D721Med (cell line): ENCODE measurements around the gene LPAR2.
A peak's percentile ranks its signal among the peaks of the same experiment; 100 is the strongest.

Source experiments
- DNase-seq: peaks from one replicate; pipeline ENCODE4 v3.0.0; 2011; ENCODE audit warnings: low spot score; ENCODE audit not compliant: insufficient read length
- FAIRE-seq: peaks from 2 replicates; lab custom pipeline; 2011; peaks lifted over from hg19 to GRCh38; lab: Jason Lieb, UNC
- TF ChIP-seq, protein P1 (sequence below): IDR thresholded peaks from 2 replicates; pipeline ENCODE4 v1.5.1; 2012; ENCODE audit warnings: mild to moderate bottlenecking, control low read depth; ENCODE audit not compliant: insufficient read depth; ENCODE audit errors: missing control alignments

Gene LPAR2

GRCh38 chr19:19630426-19630825, 2.4 kb upstream of the LPAR2 start:
- no peak for DNase-seq
- TF ChIP-seq, protein P1, sequence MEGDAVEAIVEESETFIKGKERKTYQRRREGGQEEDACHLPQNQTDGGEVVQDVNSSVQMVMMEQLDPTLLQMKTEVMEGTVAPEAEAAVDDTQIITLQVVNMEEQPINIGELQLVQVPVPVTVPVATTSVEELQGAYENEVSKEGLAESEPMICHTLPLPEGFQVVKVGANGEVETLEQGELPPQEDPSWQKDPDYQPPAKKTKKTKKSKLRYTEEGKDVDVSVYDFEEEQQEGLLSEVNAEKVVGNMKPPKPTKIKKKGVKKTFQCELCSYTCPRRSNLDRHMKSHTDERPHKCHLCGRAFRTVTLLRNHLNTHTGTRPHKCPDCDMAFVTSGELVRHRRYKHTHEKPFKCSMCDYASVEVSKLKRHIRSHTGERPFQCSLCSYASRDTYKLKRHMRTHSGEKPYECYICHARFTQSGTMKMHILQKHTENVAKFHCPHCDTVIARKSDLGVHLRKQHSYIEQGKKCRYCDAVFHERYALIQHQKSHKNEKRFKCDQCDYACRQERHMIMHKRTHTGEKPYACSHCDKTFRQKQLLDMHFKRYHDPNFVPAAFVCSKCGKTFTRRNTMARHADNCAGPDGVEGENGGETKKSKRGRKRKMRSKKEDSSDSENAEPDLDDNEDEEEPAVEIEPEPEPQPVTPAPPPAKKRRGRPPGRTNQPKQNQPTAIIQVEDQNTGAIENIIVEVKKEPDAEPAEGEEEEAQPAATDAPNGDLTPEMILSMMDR: no peak
- FAIRE-seq: no peak

DNA sequence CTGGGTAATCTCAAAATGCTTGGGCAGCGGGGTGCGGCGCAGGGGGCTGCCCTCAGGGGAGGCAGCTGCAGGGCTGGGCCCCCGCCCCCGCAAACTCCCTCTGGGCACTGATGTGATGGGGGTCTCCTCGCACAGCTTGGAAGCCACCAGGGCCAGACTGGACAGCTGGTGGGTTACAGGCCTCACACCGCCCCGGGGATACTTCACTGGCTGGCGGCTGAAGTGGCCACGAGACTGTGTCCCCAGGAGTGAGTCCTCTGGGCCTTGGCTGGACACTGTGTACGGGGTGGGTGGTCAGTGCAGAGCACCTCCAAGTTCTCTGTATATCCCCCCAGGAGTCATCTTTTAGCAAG, 2.0 kb upstream of the LPAR2 start:
- no peak for FAIRE-seq
- TF ChIP-seq, protein P1: no peak

GRCh38 chr19:19628501-19629134, 598 bp upstream of the LPAR2 start:
- no peak for FAIRE-seq

More for the DNA sequence above, 2.0 kb upstream of the LPAR2 start:
- no peak for DNase-seq

DNA sequence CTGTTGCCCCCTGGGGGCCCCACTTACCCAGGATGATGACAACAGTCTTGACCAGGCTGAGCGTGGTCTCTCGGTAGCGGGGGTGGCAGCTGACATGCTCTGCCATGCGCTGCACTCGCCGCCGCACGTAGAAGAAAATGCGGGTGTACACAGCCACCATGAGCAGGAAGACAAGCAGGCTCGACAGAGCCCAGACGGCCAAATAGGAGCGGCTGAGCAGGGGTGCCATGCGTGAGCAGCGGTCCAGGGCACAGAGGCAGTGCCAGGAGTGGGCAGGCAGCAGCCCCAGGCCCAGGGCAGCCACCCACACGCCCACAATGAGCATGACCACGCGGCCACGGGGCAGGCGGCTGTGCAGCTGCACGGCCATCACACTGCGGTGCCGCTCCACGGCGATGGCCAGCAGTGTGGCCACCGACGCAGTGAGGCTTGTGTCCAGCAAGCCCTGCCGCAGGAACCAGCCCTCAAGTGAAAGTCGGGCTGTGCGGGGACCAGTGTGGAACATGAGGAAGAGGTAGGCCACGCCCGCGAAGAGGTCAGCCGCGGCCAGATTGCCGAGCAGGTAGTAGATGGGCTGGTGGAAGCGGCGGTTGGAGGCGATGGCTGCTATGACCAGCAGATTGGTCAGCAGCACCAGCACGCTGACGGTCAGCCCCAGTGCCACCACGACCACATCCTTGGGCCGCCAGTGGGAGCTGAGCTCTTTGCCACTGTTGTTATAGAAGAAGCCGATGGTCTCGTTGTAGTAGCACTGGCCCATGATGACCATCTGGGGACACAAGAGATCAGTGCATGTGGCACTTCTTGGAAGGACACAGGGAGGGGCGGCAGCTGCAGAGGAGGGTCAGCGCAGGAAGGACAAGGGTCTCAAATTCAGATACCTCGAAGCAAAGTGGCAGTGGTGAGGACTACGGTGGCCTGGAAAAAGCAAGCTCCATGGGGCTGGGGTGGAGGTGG, 1.2 kb downstream of the LPAR2 start:
- TF ChIP-seq, protein P1: no peak
- FAIRE-seq: no peak
- DNase-seq: no peak

More at GRCh38 chr19:19628501-19629134, 598 bp upstream of the LPAR2 start:
- TF ChIP-seq, protein P1: no peak
- DNase-seq: peak; percentile 68

- DNase-seq: no peak
- TF ChIP-seq, protein P1: no peak
- FAIRE-seq: no peak
These were observed 3.9 kb downstream of the LPAR2 start for GRCh38 chr19:19624032-19624570.

DNA sequence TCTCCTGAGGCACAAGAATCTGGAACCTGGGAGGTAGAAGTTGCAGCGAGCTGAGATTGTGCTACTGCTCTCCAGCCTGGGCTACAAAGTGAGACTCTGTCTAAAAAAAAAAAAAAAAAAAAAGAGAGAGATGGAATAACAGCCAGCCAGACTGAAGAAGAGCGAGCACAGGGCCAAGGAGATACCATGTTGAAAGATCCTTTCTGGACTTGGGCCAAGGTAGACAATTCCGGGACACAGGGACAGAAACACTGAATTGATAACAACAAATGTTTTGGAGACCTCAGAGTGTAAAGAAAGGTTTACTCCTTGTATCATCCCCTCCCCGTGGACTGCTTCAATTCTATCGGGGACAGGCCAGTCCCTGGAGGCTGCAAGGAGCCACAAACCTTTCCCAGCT, 4.6 kb downstream of the LPAR2 start:
- TF ChIP-seq, protein P1: no peak
- FAIRE-seq: no peak
- no peak for DNase-seq

DNA sequence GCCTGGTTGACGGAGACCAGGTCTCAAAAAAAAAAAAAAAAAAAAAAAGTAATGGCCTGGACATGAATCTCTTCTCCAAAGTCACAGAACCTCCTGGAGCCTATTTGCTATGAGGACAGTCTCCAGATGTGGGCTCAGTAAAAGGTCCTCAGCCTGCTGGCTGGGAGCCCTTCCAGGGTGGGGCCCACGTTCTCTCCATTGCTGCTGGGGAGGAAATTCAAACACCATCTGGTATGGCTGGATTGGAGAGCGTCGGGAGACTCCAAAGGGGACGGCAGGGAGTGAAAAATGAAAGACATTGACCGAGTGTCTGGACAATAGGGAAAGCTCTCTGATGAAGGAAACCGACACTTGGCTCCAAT, 8.2 kb downstream of the LPAR2 start:
- FAIRE-seq: no peak
- TF ChIP-seq, protein P1: no peak
- DNase-seq: no peak
